ENCODE measurements around the gene KRTAP5-9.

DNA sequence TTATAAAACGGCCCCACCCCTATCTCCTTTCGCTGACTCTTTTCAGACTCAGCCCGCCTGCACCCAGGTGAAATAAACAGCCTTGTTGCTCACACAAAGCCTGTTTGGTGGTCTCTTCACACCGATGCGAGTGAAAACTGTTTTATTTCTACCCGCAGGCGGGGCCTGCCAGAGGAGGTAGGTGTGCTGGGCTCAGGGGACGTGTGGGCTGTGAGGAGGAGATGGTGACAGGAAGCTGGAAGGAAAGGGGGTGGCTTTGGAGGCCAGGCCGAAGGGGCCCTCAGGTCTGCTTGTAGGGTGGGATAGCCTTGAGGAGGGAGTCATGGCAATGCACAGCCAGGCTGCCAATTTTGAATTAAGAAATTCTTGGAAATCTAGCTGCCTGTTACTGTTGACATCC is 42.4 kb upstream of the KRTAP5-9 start:
- TF ChIP-seq, protein P1, sequence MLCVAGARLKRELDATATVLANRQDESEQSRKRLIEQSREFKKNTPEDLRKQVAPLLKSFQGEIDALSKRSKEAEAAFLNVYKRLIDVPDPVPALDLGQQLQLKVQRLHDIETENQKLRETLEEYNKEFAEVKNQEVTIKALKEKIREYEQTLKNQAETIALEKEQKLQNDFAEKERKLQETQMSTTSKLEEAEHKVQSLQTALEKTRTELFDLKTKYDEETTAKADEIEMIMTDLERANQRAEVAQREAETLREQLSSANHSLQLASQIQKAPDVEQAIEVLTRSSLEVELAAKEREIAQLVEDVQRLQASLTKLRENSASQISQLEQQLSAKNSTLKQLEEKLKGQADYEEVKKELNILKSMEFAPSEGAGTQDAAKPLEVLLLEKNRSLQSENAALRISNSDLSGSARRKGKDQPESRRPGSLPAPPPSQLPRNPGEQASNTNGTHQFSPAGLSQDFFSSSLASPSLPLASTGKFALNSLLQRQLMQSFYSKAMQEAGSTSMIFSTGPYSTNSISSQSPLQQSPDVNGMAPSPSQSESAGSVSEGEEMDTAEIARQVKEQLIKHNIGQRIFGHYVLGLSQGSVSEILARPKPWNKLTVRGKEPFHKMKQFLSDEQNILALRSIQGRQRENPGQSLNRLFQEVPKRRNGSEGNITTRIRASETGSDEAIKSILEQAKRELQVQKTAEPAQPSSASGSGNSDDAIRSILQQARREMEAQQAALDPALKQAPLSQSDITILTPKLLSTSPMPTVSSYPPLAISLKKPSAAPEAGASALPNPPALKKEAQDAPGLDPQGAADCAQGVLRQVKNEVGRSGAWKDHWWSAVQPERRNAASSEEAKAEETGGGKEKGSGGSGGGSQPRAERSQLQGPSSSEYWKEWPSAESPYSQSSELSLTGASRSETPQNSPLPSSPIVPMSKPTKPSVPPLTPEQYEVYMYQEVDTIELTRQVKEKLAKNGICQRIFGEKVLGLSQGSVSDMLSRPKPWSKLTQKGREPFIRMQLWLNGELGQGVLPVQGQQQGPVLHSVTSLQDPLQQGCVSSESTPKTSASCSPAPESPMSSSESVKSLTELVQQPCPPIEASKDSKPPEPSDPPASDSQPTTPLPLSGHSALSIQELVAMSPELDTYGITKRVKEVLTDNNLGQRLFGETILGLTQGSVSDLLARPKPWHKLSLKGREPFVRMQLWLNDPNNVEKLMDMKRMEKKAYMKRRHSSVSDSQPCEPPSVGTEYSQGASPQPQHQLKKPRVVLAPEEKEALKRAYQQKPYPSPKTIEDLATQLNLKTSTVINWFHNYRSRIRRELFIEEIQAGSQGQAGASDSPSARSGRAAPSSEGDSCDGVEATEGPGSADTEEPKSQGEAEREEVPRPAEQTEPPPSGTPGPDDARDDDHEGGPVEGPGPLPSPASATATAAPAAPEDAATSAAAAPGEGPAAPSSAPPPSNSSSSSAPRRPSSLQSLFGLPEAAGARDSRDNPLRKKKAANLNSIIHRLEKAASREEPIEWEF (IDR thresholded peaks at IDR 0.05; ENCODE audit: insufficient replicate concordance, low read depth, low read length) = no peak
- no peak for TF ChIP-seq SIN3A (IDR thresholded peaks at IDR 0.05; ENCODE audit: low read depth, low read length)

All from GM12878 (cell line).